Stomach (tissue), 4 donors: ENCODE measurements around the gene EOGT.

Experiments
- CTCF ChIP-seq, 7 experiments: fragments of 450-650 bp in 4 of 7; fragments of 200-600 bp in 3 of 7; sonication (generic) in 3 of 7; IDR thresholded peaks; one replicate each; pipeline ENCODE4 v1.5.1; 2016 to 2019; ENCODE audit warnings: antibody characterized with exemption in 7 of 7, control low read depth in 2 of 7, mild to moderate bottlenecking in 1 of 7
- EP300 ChIP-seq: sonication (generic); formaldehyde crosslinking; IDR thresholded peaks from one replicate; pipeline ENCODE4 v1.6.1; 2017; ENCODE audit warnings: antibody characterized with exemption
- POLR2AphosphoS5 ChIP-seq, 3 donors: sonication (generic); formaldehyde crosslinking; IDR thresholded peaks; one replicate each; pipeline ENCODE4 v1.6.1; 2016; ENCODE audit warnings: antibody characterized with exemption in 3 of 3

GRCh38 chr3:68957895-68958294 lies 55.6 kb downstream of the EOGT start:
- TF ChIP-seq POLR2AphosphoS5 (IDR thresholded peaks at IDR 0.05) (no peak), CTCF (IDR thresholded peaks at IDR 0.05) (no peak), EP300 (no peak)
